Sigmoid colon (tissue), 7 donors: ENCODE measurements around the gene FHL3. TPM values are rescaled to one million over a fixed set of nuclear protein-coding genes. Genes with fewer than 3 reads are reported as not detected.
"Not testable (repeated sequence)": the region's sequence is repeated elsewhere in the genome, so short reads cannot be mapped to it uniquely, and the experiment has no call there.

Source experiments
- DNase-seq: peaks from one replicate; pipeline ENCODE4 v3.0.0-alpha.2; 2019
- H3K27ac ChIP-seq, 4 donors: fragments of 200-600 bp; sonication (generic); one replicate each; pipeline ENCODE4 v1.5.1; 2016 to 2019; ENCODE audit warnings: mild to moderate bottlenecking in 1 of 4
- H3K27me3 ChIP-seq, 3 donors: fragments of 200-600 bp; sonication (generic); one replicate each; pipeline ENCODE4 v1.5.1; 2019; ENCODE audit warnings: mild to moderate bottlenecking in 1 of 3
- H3K36me3 ChIP-seq, 4 donors: fragments of 200-600 bp; sonication (generic); one replicate each; pipeline ENCODE4 v1.5.1; 2016 to 2019
- H3K4me1 ChIP-seq, 4 donors: fragments of 200-600 bp; sonication (generic); one replicate each; pipeline ENCODE4 v1.5.1; 2017 to 2019
- H3K4me3 ChIP-seq, 4 donors: fragments of 200-600 bp; sonication (generic); one replicate each; pipeline ENCODE4 v1.5.1; 2017 to 2019; ENCODE audit warnings: mild to moderate bottlenecking in 2 of 4, moderate library complexity in 1 of 4
- H3K9me3 ChIP-seq, 4 donors: fragments of 200-600 bp in 3 of 4; sonication (generic) in 3 of 4; one replicate each; pipeline versions ENCODE4 v1.5.1 to v1.6.1; 2013 to 2019
- EP300 ChIP-seq, 4 donors: sonication (generic); formaldehyde crosslinking; IDR thresholded peaks; one replicate each; pipeline ENCODE4 v1.6.1; 2017; ENCODE audit warnings: antibody characterized with exemption in 4 of 4
- POLR2A ChIP-seq, 2 donors: fragments of 450-650 bp; IDR thresholded peaks; one replicate each; pipeline ENCODE4 v1.6.1; 2016; ENCODE audit warnings: antibody characterized with exemption in 2 of 2, mild to moderate bottlenecking in 2 of 2, moderate library complexity in 2 of 2
- POLR2AphosphoS5 ChIP-seq, 4 donors: sonication (generic); formaldehyde crosslinking; IDR thresholded peaks; one replicate each; pipeline ENCODE4 v1.6.1; 2017; ENCODE audit warnings: antibody characterized with exemption in 4 of 4
- WGBS, 2 donors: extraction: QIAGEN DNeasy Blood & Tissue Kit; methylation state at CpG; one replicate each; pipeline ENCODE4 v1.1.7; 2013; 5-methylcytosine and 5-hydroxymethylcytosine counted together
- intact Hi-C: fragments of 100-400 bp; cut with DNase I; formaldehyde crosslinking; loops from one replicate; pipeline ENCODE4 v1.15.1; 2023
- polyA plus RNA-seq, 3 donors: library from polyadenylated mRNA; stranded (reverse); fragments of 200-250 nt; gene quantifications; one replicate each; pipeline ENCODE4 v1.2.3, GENCODE V29; 2013
- total RNA-seq, 4 donors: library from RNA; depleted of rRNA; stranded (reverse); fragments of >200 nt; gene quantifications; one replicate each; pipeline ENCODE4 v1.1.0, GENCODE V29; 2016
- TF ChIP-seq, protein P1 (sequence below), 4 experiments: fragments of 450-650 bp in 3 of 4; fragments of 200-600 bp in 1 of 4; IDR thresholded peaks; one replicate each; pipeline ENCODE4 v1.5.1; 2016 to 2019; ENCODE audit warnings: antibody characterized with exemption in 4 of 4, mild to moderate bottlenecking in 3 of 4, moderate library complexity in 2 of 4
- donor health status: healthy with polysubstance abuse.
- donor health status: Bipolar disorder and iron deficiency.
- donor health status: healthy.

Gene FHL3
- total and polyA plus RNA-seq, 7 donors: 2.5 to 76.4 (median 38.9) TPM

DNA sequence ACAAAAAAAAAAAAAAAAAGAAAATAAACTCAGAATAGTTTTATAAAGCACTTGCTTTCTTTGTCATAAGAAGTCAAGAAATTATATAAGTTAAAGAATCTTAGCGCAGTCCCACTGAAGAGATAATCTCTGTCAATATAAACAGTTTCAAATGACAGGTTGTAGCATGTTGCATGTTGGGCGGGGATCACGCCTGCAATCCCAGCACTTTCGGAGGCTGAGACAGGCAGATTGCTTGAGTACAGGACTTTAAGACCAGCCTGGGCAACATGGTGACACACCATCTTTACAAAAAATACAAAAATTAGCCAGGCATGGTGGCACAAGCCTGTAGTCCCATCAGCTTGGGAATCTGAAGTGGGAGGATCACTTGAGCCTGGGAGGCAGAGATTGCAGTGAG, 40.0 kb downstream of the FHL3 start:
- no peak for DNase-seq
- Histone ChIP-seq H3K4me1 (peaks cover 0 to 6% (median 0%) of the 10 kb centered on the region in 4 donors), H3K27ac (no peak overlapping the region), H3K4me3 (no peak overlapping the region), H3K36me3 (peaks cover 14 to 98% (median 34%) of the 10 kb centered on the region in 4 donors), H3K27me3 (no peaks in the 10 kb centered on the region), H3K9me3 (no peaks in the 10 kb centered on the region)
- intact Hi-C loops: no loop called here
- WGBS, 2 donors: 93 to 96% methylated on average over 4 of the region's 4 CpGs
- no peak for TF ChIP-seq EP300 (IDR thresholded peaks at IDR 0.05)
- TF ChIP-seq POLR2A (IDR thresholded peaks at IDR 0.05): no peak
- TF ChIP-seq POLR2AphosphoS5 (IDR thresholded peaks at IDR 0.05): no peak
- TF ChIP-seq, protein P1, sequence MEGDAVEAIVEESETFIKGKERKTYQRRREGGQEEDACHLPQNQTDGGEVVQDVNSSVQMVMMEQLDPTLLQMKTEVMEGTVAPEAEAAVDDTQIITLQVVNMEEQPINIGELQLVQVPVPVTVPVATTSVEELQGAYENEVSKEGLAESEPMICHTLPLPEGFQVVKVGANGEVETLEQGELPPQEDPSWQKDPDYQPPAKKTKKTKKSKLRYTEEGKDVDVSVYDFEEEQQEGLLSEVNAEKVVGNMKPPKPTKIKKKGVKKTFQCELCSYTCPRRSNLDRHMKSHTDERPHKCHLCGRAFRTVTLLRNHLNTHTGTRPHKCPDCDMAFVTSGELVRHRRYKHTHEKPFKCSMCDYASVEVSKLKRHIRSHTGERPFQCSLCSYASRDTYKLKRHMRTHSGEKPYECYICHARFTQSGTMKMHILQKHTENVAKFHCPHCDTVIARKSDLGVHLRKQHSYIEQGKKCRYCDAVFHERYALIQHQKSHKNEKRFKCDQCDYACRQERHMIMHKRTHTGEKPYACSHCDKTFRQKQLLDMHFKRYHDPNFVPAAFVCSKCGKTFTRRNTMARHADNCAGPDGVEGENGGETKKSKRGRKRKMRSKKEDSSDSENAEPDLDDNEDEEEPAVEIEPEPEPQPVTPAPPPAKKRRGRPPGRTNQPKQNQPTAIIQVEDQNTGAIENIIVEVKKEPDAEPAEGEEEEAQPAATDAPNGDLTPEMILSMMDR (IDR thresholded peaks at IDR 0.05): no peak

DNA sequence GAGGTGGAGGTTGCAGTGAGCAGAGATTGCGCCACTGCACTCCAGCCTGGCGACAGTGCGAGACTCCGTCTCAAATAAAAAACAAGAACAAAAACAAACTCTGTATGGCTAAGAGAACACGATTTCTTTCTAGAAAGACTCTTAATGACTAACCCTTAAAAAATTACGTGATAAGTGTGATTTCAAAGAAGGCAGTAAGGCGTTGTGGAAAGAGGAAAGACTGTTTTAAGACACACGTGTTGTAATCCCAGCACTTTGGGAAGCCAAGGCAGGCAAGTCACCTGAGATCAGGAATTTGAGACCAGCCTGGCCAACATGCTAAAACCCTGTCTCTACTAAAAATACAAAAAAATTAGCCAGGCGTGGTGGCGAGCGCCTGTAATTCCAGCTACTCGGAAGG, 41.2 kb downstream of the FHL3 start:
- H3K4me1 ChIP-seq, H3K27me3 ChIP-seq, intact Hi-C loops, DNase-seq, H3K4me3 ChIP-seq, H3K9me3 ChIP-seq, H3K27ac ChIP-seq: not testable (repeated sequence)
- WGBS, 2 donors: 87 to 94% methylated on average over 12 of the region's 12 CpGs
- H3K36me3 ChIP-seq: peaks cover 17 to 99% (median 37%) of the 10 kb centered on the region in 4 donors

DNA sequence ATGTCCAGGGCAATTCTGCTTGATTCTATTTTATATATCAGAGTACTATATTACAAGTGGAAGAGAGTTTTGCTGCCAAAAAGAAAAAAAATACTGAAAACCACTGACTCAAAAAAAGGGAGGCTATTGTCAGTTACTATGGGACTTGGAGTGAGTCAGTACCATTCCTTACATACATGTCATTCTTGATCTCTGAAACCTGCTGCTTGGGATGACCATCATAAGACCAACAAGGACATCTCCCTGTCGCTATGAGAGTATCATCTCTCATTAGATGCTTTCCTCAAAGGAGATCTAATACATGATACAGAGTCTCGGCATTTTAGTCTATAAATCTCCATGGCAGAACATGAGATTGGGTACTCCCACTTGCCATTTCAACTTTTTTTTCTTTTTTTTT, 46.6 kb downstream of the FHL3 start:
- Histone ChIP-seq H3K27ac (no peak overlapping the region), H3K27me3 (no peaks in the 10 kb centered on the region), H3K4me1 (peaks cover 0 to 6% (median 0%) of the 10 kb centered on the region in 4 donors), H3K9me3 (no peaks in the 10 kb centered on the region), H3K4me3 (no peak overlapping the region), H3K36me3 (peaks cover 21 to 79% (median 34%) of the 10 kb centered on the region in 4 donors)
- TF ChIP-seq POLR2A (IDR thresholded peaks at IDR 0.05) (no peak), EP300 (IDR thresholded peaks at IDR 0.05) (no peak), POLR2AphosphoS5 (IDR thresholded peaks at IDR 0.05) (no peak)
- TF ChIP-seq, protein P1 (IDR thresholded peaks at IDR 0.05): no peak
- 95 to 96% methylated on average over 2 of the region's 2 CpGs for WGBS, 2 donors
- no peak for DNase-seq
- intact Hi-C loops: no loop called here

DNA sequence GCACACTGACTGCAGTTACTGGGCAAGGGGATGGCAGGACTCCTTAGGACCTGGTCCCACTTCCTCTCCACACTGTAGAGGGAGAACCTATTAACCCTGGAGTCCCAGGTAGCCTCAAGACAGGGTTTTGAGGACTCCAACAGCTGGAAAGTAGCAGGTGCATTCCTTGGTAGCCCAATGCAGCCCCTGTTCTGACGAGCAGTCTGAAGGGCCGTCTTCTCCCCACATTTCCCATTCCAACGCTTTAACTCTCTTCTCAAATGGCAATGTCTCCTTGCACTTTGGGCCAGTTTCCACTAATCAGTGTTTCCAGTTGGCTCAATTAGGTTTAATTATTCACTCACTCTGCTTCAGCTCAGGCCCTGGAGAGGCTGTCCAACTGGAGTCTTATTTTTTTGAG, 49.6 kb downstream of the FHL3 start:
- WGBS, 2 donors: 40 to 75% methylated on average over 3 of the region's 3 CpGs
- TF ChIP-seq POLR2AphosphoS5 (IDR thresholded peaks at IDR 0.05): no peak
- no peak for TF ChIP-seq POLR2A (IDR thresholded peaks at IDR 0.05)
- TF ChIP-seq, protein P1 (IDR thresholded peaks at IDR 0.05): no peak
- no peak for TF ChIP-seq EP300 (IDR thresholded peaks at IDR 0.05)
- no peaks in the 10 kb centered on the region for H3K9me3 ChIP-seq
- H3K27me3 ChIP-seq: no peaks in the 10 kb centered on the region
- intact Hi-C loops: no loop called here
- peaks cover 0 to 6% (median 0%) of the 10 kb centered on the region in 4 donors for H3K4me1 ChIP-seq
- no peak for DNase-seq
- H3K4me3 ChIP-seq: no peak overlapping the region
- H3K27ac ChIP-seq: no peak overlapping the region
- peaks cover 17 to 50% (median 27%) of the 10 kb centered on the region in 4 donors for H3K36me3 ChIP-seq

DNA sequence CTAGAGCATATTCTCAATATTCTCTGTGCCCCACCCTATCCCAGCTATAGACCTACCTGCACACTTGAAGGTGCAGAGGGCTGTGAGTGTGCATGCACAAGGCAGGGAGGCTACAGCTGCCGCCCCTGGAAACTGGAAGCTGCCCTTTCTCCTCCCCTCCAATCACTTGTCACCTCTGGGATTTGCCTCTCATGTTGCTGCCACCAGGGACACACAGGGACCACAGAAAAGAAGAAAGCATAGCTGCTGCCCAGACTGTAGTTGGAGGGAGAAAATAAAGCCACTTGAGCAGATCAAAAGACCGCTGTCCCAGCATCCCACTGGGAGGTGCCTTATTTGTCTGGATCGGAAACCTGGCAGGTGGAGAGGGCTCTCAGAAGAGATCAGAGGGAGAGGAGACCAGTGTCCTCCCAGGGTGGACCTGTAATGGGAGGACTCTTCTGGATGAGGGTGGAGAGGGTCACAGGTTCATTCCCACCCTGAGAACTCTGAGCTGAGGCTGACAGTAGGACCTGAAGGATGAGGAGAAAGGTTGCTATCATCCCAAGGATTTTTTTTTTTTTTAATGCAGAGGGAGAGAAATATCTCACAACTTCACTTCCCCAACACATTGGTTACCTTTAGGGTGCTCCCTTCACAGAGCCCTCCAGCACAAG, 50.9 kb downstream of the FHL3 start:
- Histone ChIP-seq H3K4me3 (no peak overlapping the region), H3K36me3 (peaks cover 15 to 37% (median 23%) of the 10 kb centered on the region in 4 donors), H3K27me3 (no peaks in the 10 kb centered on the region), H3K9me3 (no peaks in the 10 kb centered on the region), H3K4me1 (peaks cover 0 to 6% (median 0%) of the 10 kb centered on the region in 4 donors), H3K27ac (no peak overlapping the region)
- TF ChIP-seq POLR2A (IDR thresholded peaks at IDR 0.05): no peak
- TF ChIP-seq, protein P1 (IDR thresholded peaks at IDR 0.05): no peak
- no peak for TF ChIP-seq POLR2AphosphoS5 (IDR thresholded peaks at IDR 0.05)
- TF ChIP-seq EP300 (IDR thresholded peaks at IDR 0.05): no peak
- intact Hi-C loops: no loop called here
- DNase-seq: no peak
- WGBS, 2 donors: 75 to 76% methylated on average over 3 of the region's 3 CpGs
